Measurements from ENCODE around the gene CDYL.

- TF ChIP-seq CTCF (IDR thresholded peaks at IDR 0.05) (no peak), EZH2 (IDR thresholded peaks at IDR 0.05) (no peak), EZH2phosphoT487 (IDR thresholded peaks at IDR 0.05) (no peak)
Measured at GRCh38 chr6:4799912-4800311, 23.7 kb downstream of the CDYL start.

All from neural progenitor cell (in vitro differentiated cells).